ENCODE measurements around the gene MORN5. TPM values are rescaled to one million over a fixed set of nuclear protein-coding genes. Genes with fewer than 3 reads are reported as not detected.

Gene MORN5
- total RNA-seq, 1 donor from 2014 or later: not detected

DNA sequence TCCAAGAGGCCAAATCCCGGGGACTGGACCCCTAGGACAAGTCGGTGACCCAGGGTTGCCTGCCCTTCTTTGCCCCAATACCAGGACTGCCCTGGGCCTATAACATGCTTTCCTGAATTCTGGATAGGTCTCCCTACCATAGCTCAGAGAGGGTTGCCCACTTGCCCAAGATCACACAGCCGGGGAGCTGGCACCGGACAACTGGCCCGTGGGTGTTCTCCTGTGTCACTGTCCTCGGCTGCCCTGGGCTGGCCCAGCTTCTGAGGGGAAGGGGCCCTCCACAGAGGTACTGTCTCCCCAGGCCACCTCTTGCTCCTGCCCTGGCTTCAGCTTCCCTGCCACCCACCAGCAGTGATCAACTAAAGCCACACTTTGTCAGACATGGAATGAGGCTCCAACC is 37.8 kb upstream of the MORN5 start:
- TF ChIP-seq, protein P1, sequence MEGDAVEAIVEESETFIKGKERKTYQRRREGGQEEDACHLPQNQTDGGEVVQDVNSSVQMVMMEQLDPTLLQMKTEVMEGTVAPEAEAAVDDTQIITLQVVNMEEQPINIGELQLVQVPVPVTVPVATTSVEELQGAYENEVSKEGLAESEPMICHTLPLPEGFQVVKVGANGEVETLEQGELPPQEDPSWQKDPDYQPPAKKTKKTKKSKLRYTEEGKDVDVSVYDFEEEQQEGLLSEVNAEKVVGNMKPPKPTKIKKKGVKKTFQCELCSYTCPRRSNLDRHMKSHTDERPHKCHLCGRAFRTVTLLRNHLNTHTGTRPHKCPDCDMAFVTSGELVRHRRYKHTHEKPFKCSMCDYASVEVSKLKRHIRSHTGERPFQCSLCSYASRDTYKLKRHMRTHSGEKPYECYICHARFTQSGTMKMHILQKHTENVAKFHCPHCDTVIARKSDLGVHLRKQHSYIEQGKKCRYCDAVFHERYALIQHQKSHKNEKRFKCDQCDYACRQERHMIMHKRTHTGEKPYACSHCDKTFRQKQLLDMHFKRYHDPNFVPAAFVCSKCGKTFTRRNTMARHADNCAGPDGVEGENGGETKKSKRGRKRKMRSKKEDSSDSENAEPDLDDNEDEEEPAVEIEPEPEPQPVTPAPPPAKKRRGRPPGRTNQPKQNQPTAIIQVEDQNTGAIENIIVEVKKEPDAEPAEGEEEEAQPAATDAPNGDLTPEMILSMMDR (IDR thresholded peaks at IDR 0.05; ENCODE audit: unreplicated experiment): no peak
- no peak for DNase-seq (ENCODE audit: low spot score in 2 of 2, unreplicated experiment in 2 of 2)
- H3K27me3 Mint-ChIP-seq (ENCODE audit: low read depth): peaks cover 32% of the 10 kb centered on the region
- H3K9me3 Mint-ChIP-seq: no peaks in the 10 kb centered on the region
- H3K4me3 Mint-ChIP-seq: no peak overlapping the region
- H3K4me1 Mint-ChIP-seq: peaks cover 15% of the 10 kb centered on the region
- no peak overlapping the region for H3K27ac Mint-ChIP-seq
- H3K36me3 Mint-ChIP-seq: no peaks in the 10 kb centered on the region

DNA sequence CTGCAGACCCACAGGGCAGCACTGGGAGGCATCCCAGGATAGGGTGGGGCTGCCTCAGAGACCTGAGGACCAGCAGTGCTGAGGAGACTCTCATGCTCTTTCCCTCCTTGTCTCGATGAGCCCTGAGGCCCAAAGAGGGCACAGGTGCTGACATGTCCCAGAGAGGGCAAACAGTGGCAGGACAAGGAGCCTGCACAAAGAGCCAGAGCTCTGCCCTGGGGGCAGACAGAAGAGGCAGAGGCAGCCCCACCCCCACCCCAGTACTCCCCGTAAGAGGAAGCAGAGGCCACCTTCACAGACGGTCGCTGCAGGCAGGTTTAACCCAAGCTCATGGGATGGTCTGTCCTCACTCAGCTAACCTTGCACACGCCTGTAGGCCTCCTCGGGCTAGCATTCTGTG is 37.2 kb upstream of the MORN5 start:
- H3K36me3 Mint-ChIP-seq: no peaks in the 10 kb centered on the region
- peaks cover 37% of the 10 kb centered on the region for H3K27me3 Mint-ChIP-seq (ENCODE audit: low read depth)
- no peak for DNase-seq (ENCODE audit: low spot score in 2 of 2, unreplicated experiment in 2 of 2)
- no peak overlapping the region for H3K27ac Mint-ChIP-seq
- peaks cover 15% of the 10 kb centered on the region for H3K4me1 Mint-ChIP-seq
- TF ChIP-seq, protein P1 (IDR thresholded peaks at IDR 0.05; ENCODE audit: unreplicated experiment): no peak
- H3K9me3 Mint-ChIP-seq: no peaks in the 10 kb centered on the region
- no peak overlapping the region for H3K4me3 Mint-ChIP-seq

DNA sequence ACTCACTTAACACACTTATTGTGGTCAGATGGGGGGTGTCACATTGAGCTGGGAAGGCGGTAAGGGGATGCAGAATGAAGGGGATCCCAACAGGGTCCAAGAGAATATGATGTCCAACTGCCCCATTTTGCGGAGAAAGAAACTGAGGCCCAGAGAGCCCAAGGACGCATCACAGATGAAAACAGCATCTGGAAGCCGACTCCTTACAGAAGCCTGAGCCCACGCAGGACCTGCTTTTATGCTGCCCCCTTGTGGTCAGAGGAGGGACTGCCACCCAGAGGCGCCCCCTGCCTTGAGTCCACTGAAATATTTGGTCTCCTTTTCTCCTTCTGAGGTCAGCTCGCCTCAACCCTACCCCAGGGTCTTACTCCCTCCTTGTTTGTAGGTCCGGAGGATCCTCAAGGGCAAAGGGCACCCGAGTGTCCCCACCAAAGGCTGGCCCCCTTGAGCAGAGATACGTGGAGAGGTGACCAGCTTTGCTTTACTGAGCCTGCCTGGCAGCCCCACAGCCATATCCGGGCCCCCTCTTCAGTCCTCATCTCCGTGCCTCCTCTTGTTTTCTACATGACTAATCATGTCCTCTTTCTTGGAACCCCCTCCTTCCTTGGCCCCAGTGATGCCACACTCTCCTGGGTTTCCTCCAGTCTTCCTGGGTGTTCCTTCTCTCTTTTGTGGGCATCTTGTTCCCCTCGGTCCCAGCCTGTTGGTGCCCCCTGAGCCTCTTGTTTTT is 36.6 kb upstream of the MORN5 start:
- peak in 1 of 2 experiments; percentile 81 for DNase-seq (ENCODE audit: low spot score in 2 of 2, unreplicated experiment in 2 of 2)
- peaks cover 41% of the 10 kb centered on the region for H3K27me3 Mint-ChIP-seq (ENCODE audit: low read depth)
- no peaks in the 10 kb centered on the region for H3K9me3 Mint-ChIP-seq
- no peak overlapping the region for H3K4me3 Mint-ChIP-seq
- peaks cover 15% of the 10 kb centered on the region for H3K4me1 Mint-ChIP-seq
- H3K27ac Mint-ChIP-seq: no peak overlapping the region
- TF ChIP-seq, protein P1 (IDR thresholded peaks at IDR 0.05; ENCODE audit: unreplicated experiment): peak; percentile 93
- H3K36me3 Mint-ChIP-seq: no peaks in the 10 kb centered on the region

DNA sequence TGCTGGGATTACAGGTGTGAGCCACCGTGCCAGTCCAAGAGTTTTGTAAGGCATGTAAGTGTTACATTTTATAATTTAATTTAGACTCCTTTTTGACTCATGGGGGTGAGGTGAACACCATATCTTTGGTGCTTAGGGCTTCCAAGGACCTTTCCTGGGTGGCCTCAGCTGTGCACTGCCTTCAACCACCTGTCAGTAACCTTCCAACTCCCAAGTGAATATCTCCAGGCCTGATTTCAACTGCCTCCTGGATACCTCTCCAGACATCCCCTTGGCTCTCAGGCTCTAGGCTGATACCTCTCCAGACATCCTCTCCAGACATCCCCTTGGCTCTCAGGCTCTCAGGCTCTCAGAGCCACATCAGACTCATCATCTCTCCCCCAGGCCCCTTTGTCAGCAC is 35.7 kb upstream of the MORN5 start:
- H3K4me1 Mint-ChIP-seq: peaks cover 15% of the 10 kb centered on the region
- TF ChIP-seq, protein P1 (IDR thresholded peaks at IDR 0.05; ENCODE audit: unreplicated experiment): no peak
- no peak for DNase-seq (ENCODE audit: low spot score in 2 of 2, unreplicated experiment in 2 of 2)
- no peak overlapping the region for H3K4me3 Mint-ChIP-seq
- no peak overlapping the region for H3K27ac Mint-ChIP-seq
- no peaks in the 10 kb centered on the region for H3K36me3 Mint-ChIP-seq
- peaks cover 44% of the 10 kb centered on the region for H3K27me3 Mint-ChIP-seq (ENCODE audit: low read depth)
- H3K9me3 Mint-ChIP-seq: no peaks in the 10 kb centered on the region

DNA sequence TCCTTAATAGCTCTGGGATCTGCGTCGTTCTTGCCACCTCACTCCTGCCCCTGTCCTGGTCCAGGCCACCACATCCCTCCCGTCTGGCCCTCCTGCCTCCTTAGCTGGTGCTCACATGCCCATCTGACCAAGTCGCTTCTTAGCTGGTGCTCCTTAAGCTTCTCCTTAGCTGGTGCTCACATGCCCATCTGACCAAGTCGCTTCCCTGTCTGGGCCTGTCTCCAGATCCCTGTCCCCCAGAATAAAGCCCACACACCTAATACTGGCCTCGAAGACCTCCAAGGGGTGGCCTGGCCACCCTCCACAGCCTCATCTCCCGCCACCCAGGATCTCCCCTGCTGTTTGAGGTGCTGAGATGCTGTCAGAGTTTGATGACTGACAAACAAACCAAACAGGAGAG is 35.2 kb upstream of the MORN5 start:
- H3K27me3 Mint-ChIP-seq (ENCODE audit: low read depth): peaks cover 49% of the 10 kb centered on the region
- H3K4me1 Mint-ChIP-seq: peaks cover 15% of the 10 kb centered on the region
- H3K36me3 Mint-ChIP-seq: no peaks in the 10 kb centered on the region
- no peak overlapping the region for H3K27ac Mint-ChIP-seq
- DNase-seq (ENCODE audit: low spot score in 2 of 2, unreplicated experiment in 2 of 2): no peak
- TF ChIP-seq, protein P1 (IDR thresholded peaks at IDR 0.05; ENCODE audit: unreplicated experiment): no peak
- H3K9me3 Mint-ChIP-seq: no peaks in the 10 kb centered on the region
- no peak overlapping the region for H3K4me3 Mint-ChIP-seq

Measured in mesothelial cell of epicardium (in vitro differentiated cells).